ENCODE data around the gene RTP3. TPM values are rescaled to one million over a fixed set of nuclear protein-coding genes. Genes with fewer than 3 reads are reported as not detected.

RTP3 gene
- polyA plus RNA-seq, 1 of the 3 experiments (the other 2 are of a cell fraction), result not detected

DNA sequence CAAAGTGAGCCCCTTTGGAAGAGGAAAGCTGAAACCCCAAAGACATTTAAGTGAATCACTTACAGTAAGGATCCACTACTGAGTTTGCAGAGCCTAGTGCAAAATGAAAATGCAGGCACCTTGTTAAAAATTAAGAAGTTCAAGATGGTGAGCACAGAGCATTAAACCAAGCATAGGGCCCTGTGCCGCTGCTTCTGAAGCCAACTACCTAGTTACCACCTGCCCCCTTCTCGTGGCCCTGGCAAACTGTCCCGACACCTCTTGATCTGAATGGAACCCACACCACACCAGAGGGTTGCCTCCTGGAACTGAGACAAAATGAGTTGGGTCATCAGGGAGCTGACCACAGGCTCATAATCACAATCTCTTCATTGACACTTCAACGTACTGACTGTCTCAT, 42.8 kb downstream of the RTP3 start:
- H3K9me2 ChIP-seq, result no peaks in the 10 kb centered on the region
- ChIA-PET CTCF (interaction anchor here (1.0 to 6.0 kb wide), 2 partner anchors 8 to 52 kb away, joined by 4 to 50 read pairs; no protein-coding TSS in a partner anchor), POLR2A (no interaction called here)
- H3K9ac ChIP-seq, result no peak overlapping the region
- no peak for DNase-seq
- no peak overlapping the region for H3K4me2 ChIP-seq
- H3K27me3 ChIP-seq (ENCODE audit: insufficient read depth), result no peaks in the 10 kb centered on the region
- no peaks in the 10 kb centered on the region for H3K9me3 ChIP-seq
- no peaks in the 10 kb centered on the region for H3K36me3 ChIP-seq (replicated peaks in 1 of 2; ENCODE audit: control insufficient read depth in 1 of 2, insufficient read depth in 2 of 2, low read length in 1 of 2)
- no peak overlapping the region for H2AFZ ChIP-seq (ENCODE audit: low read depth)
- H3F3A ChIP-seq (replicated peaks; ENCODE audit: insufficient read depth), result no peaks in the 10 kb centered on the region
- H3K4me3 ChIP-seq (ENCODE audit: low read depth in 2 of 2, low read length in 1 of 2), result no peak overlapping the region
- H4K20me1 ChIP-seq (ENCODE audit: insufficient read depth), result no peaks in the 10 kb centered on the region
- no peak overlapping the region for H3K27ac ChIP-seq (ENCODE audit: low read depth in 2 of 2, low read length in 1 of 2)
- TF ChIP-seq POLR2AphosphoS5 (IDR thresholded peaks at IDR 0.05; ENCODE audit: low read depth, low read length) (no peak), TAF1 (IDR thresholded peaks at IDR 0.05; ENCODE audit: borderline replicate concordance, low read depth, low read length) (no peak), JUND (IDR thresholded peaks at IDR 0.05) (no peak), RAD21 (IDR thresholded peaks at IDR 0.05; ENCODE audit: low read length) (no peak), MXI1 (IDR thresholded peaks at IDR 0.05; ENCODE audit: low read depth, low read length) (no peak), GATA2 (CRISPR knock-in tag; IDR thresholded peaks at IDR 0.05) (no peak), TEAD4 (IDR thresholded peaks at IDR 0.05; ENCODE audit: borderline replicate concordance, insufficient read depth) (no peak), SIN3A (IDR thresholded peaks at IDR 0.05; ENCODE audit: borderline replicate concordance, low read depth, low read length) (no peak), NRF1 (IDR thresholded peaks at IDR 0.05; ENCODE audit: low read depth, low read length) (no peak), RXRA (IDR thresholded peaks at IDR 0.05; ENCODE audit: borderline replicate concordance, low read depth) (no peak), ELF1 (IDR thresholded peaks at IDR 0.05) (no peak), SMC3 (IDR thresholded peaks at IDR 0.05; ENCODE audit: low read depth, low read length) (no peak), FOSL2 (IDR thresholded peaks at IDR 0.05; ENCODE audit: borderline replicate concordance, low read depth) (no peak)
- TF ChIP-seq, protein P1, sequence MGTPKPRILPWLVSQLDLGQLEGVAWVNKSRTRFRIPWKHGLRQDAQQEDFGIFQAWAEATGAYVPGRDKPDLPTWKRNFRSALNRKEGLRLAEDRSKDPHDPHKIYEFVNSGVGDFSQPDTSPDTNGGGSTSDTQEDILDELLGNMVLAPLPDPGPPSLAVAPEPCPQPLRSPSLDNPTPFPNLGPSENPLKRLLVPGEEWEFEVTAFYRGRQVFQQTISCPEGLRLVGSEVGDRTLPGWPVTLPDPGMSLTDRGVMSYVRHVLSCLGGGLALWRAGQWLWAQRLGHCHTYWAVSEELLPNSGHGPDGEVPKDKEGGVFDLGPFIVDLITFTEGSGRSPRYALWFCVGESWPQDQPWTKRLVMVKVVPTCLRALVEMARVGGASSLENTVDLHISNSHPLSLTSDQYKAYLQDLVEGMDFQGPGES (IDR thresholded peaks at IDR 0.05; ENCODE audit: low read depth, low read length), result no peak
- TF ChIP-seq, protein P2, sequence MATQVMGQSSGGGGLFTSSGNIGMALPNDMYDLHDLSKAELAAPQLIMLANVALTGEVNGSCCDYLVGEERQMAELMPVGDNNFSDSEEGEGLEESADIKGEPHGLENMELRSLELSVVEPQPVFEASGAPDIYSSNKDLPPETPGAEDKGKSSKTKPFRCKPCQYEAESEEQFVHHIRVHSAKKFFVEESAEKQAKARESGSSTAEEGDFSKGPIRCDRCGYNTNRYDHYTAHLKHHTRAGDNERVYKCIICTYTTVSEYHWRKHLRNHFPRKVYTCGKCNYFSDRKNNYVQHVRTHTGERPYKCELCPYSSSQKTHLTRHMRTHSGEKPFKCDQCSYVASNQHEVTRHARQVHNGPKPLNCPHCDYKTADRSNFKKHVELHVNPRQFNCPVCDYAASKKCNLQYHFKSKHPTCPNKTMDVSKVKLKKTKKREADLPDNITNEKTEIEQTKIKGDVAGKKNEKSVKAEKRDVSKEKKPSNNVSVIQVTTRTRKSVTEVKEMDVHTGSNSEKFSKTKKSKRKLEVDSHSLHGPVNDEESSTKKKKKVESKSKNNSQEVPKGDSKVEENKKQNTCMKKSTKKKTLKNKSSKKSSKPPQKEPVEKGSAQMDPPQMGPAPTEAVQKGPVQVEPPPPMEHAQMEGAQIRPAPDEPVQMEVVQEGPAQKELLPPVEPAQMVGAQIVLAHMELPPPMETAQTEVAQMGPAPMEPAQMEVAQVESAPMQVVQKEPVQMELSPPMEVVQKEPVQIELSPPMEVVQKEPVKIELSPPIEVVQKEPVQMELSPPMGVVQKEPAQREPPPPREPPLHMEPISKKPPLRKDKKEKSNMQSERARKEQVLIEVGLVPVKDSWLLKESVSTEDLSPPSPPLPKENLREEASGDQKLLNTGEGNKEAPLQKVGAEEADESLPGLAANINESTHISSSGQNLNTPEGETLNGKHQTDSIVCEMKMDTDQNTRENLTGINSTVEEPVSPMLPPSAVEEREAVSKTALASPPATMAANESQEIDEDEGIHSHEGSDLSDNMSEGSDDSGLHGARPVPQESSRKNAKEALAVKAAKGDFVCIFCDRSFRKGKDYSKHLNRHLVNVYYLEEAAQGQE (IDR thresholded peaks at IDR 0.05; ENCODE audit: low read depth, low read length), result no peak
- TF ChIP-seq, protein P3, sequence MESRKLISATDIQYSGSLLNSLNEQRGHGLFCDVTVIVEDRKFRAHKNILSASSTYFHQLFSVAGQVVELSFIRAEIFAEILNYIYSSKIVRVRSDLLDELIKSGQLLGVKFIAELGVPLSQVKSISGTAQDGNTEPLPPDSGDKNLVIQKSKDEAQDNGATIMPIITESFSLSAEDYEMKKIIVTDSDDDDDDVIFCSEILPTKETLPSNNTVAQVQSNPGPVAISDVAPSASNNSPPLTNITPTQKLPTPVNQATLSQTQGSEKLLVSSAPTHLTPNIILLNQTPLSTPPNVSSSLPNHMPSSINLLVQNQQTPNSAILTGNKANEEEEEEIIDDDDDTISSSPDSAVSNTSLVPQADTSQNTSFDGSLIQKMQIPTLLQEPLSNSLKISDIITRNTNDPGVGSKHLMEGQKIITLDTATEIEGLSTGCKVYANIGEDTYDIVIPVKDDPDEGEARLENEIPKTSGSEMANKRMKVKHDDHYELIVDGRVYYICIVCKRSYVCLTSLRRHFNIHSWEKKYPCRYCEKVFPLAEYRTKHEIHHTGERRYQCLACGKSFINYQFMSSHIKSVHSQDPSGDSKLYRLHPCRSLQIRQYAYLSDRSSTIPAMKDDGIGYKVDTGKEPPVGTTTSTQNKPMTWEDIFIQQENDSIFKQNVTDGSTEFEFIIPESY (IDR thresholded peaks at IDR 0.05; ENCODE audit: borderline replicate concordance, low read depth), result no peak
- H3K4me1 ChIP-seq (ENCODE audit: control insufficient read depth in 1 of 2, insufficient read depth in 2 of 2, low read depth in 1 of 2, low read length in 1 of 2), result peaks cover 0 to 3% of the 10 kb centered on the region in 2 experiments; a peak in 1 of 4 replicates
- WGBS (ENCODE audit: low lambda C conversion rate), result 83% methylated on average over 3 of the region's 4 CpGs
- no peaks in the 10 kb centered on the region for H3K79me2 ChIP-seq (ENCODE audit: insufficient read depth)
